K562 (cell line): ENCODE data around the gene GMEB1. TPM values are rescaled to one million over a fixed set of nuclear protein-coding genes. Genes with fewer than 3 reads are reported as not detected.

Experiments
- ARID1B ChIP-seq: fragments of 450-650 bp; IDR thresholded peaks from 2 replicates; pipeline ENCODE4 v1.6.1; 2016; ENCODE audit warnings: antibody characterized with exemption, mild to moderate bottlenecking, inconsistent platforms
- CHD1 ChIP-seq: fragments of 200-600 bp; sonication (generic); IDR thresholded peaks from one replicate; pipeline ENCODE4 v1.6.1; 2012; ENCODE audit warnings: mild to moderate bottlenecking, moderate library complexity, low read length, inconsistent platforms
- CHD2 ChIP-seq: IDR thresholded peaks from 2 replicates; pipeline ENCODE4 v1.6.1; 2011; ENCODE audit warnings: low read depth, low read length
- ELF1 ChIP-seq: fragments of 200-800 bp; sonication (Bioruptor generic); IDR thresholded peaks from 2 replicates; pipeline ENCODE4 v1.6.1; 2016; ENCODE audit warnings: missing genetic modification characterization, missing compliant biosample characterization
- ESRRA ChIP-seq: fragments of 450-650 bp; IDR thresholded peaks from 2 replicates; pipeline ENCODE4 v1.6.1; 2014; ENCODE audit warnings: low read depth, mild to moderate bottlenecking, moderate library complexity, borderline replicate concordance
- GABPA ChIP-seq: fragments of 200-800 bp; sonication (Bioruptor generic); conservative IDR thresholded peaks from 2 replicates; pipeline ENCODE4 v1.6.1; 2016; ENCODE audit warnings: low read depth, missing genetic modification characterization, missing compliant biosample characterization
- HDAC8 ChIP-seq: fragments of 450-650 bp; IDR thresholded peaks from 2 replicates; pipeline ENCODE4 v1.6.1; 2016; ENCODE audit warnings: mild to moderate bottlenecking, missing genetic modification characterization, moderate library complexity, missing compliant biosample characterization
- HMG20B ChIP-seq: fragments of 250-450 bp; sonication (Bioruptor Pico); IDR thresholded peaks from 2 replicates; pipeline ENCODE4 v1.5.0; 2021; ENCODE audit warnings: mild to moderate bottlenecking
- LCOR ChIP-seq: sonication (generic); formaldehyde crosslinking; IDR thresholded peaks from 2 replicates; pipeline ENCODE4 v1.8.0; 2022; ENCODE audit warnings: mild to moderate bottlenecking, missing genetic modification reagents
- MIER1 ChIP-seq: fragments of 450-650 bp; IDR thresholded peaks from 2 replicates; pipeline ENCODE4 v1.6.1; 2016; ENCODE audit warnings: antibody characterized with exemption, mild to moderate bottlenecking, low read depth
- NELFE ChIP-seq: IDR thresholded peaks from 2 replicates; pipeline ENCODE4 v1.6.1; 2011; ENCODE audit warnings: mild to moderate bottlenecking; ENCODE audit not compliant: insufficient read depth, insufficient read length
- PHF20 ChIP-seq: fragments of 450-650 bp; IDR thresholded peaks from 2 replicates; pipeline ENCODE4 v1.6.1; 2018; ENCODE audit not compliant: partially characterized antibody
- SLC30A9 ChIP-seq: fragments of 250-450 bp; sonication (Bioruptor Pico); IDR thresholded peaks from 2 replicates; pipeline ENCODE4 v1.8.0; 2022; ENCODE audit warnings: mild to moderate bottlenecking, moderate library complexity
- YBX1 ChIP-seq: fragments of 450-650 bp; IDR thresholded peaks from 2 replicates; pipeline ENCODE4 v1.7.1; 2016; ENCODE audit warnings: mild to moderate bottlenecking
- ZKSCAN3 ChIP-seq: fragments of 250-450 bp; sonication (Bioruptor Pico); IDR thresholded peaks from 2 replicates; pipeline ENCODE4 v1.4.0; 2020
- ZNF165 ChIP-seq: fragments of 250-450 bp; sonication (Bioruptor Pico); IDR thresholded peaks from 2 replicates; pipeline ENCODE4 v1.4.0; 2020; ENCODE audit warnings: borderline replicate concordance
- ZNF197 ChIP-seq: fragments of 200-800 bp; sonication (Bioruptor generic); IDR thresholded peaks from 2 replicates; pipeline ENCODE4 v1.6.1; 2016; ENCODE audit warnings: low read depth, missing genetic modification characterization, missing compliant biosample characterization
- ZZZ3 ChIP-seq: fragments of 450-650 bp; IDR thresholded peaks from 2 replicates; pipeline ENCODE4 v1.6.1; 2016; ENCODE audit warnings: antibody characterized with exemption, mild to moderate bottlenecking, moderate library complexity
- polyA plus RNA-seq, 8 experiments: library from polyadenylated mRNA; depleted of rRNA in 4 of 8; stranded (reverse) in 5 of 8; unstranded in 3 of 8; fragments of >200 nt; fragmentation: Nextera tagmentation in 2 of 8; fragmentation: Illumina TruSeq in 1 of 8; extraction: Ambion mirVana in 2 of 8; extraction: Trizol in 1 of 8; gene quantifications; 2 replicates each; pipeline versions ENCODE4 v1.2.1 to v1.2.3, GENCODE V29; 2011 to 2014; ENCODE audit warnings: inconsistent platforms in 1 of 8, missing spikeins in 1 of 8
- total RNA-seq, 7 experiments: library from RNA; depleted of rRNA in 6 of 7; stranded (reverse); fragments of >200 nt in 6 of 7; fragmentation: Illumina TruSeq in 2 of 7; extraction: Trizol in 2 of 7; gene quantifications; 2 replicates each; pipeline versions ENCODE4 v1.2.1 to v1.2.3, GENCODE V29; 2011 to 2021; ENCODE audit warnings: low replicate concordance in 1 of 7
- TF ChIP-seq, protein P1 (sequence below): sonication (generic); formaldehyde crosslinking; IDR thresholded peaks from 2 replicates; pipeline ENCODE4 v1.4.0; 2020; ENCODE audit warnings: mild to moderate bottlenecking, missing genetic modification reagents
- TF ChIP-seq, protein P2 (sequence below): sonication (generic); formaldehyde crosslinking; IDR thresholded peaks from 2 replicates; pipeline ENCODE4 v1.8.0; 2022; ENCODE audit warnings: mild to moderate bottlenecking, missing genetic modification reagents
- TF ChIP-seq, protein P3 (sequence below), 2 experiments: IDR thresholded peaks; 2 replicates each; pipeline ENCODE4 v1.6.1; 2012; ENCODE audit warnings: improper control_type of control experiment in 2 of 2, low read depth in 2 of 2, low read length in 2 of 2, borderline replicate concordance in 1 of 2
- TF ChIP-seq, protein P4 (sequence below): fragments of 250-450 bp; sonication (Bioruptor Pico); IDR thresholded peaks from 2 replicates; pipeline ENCODE4 v1.4.0; 2020; ENCODE audit warnings: mild to moderate bottlenecking

Gene GMEB1
- total and polyA plus RNA-seq, 9 of the 15 experiments (the other 6 are each of a cell fraction or from before 2014, with no cell fraction given) = 6.6 to 17.5 (median 8.5) TPM

DNA sequence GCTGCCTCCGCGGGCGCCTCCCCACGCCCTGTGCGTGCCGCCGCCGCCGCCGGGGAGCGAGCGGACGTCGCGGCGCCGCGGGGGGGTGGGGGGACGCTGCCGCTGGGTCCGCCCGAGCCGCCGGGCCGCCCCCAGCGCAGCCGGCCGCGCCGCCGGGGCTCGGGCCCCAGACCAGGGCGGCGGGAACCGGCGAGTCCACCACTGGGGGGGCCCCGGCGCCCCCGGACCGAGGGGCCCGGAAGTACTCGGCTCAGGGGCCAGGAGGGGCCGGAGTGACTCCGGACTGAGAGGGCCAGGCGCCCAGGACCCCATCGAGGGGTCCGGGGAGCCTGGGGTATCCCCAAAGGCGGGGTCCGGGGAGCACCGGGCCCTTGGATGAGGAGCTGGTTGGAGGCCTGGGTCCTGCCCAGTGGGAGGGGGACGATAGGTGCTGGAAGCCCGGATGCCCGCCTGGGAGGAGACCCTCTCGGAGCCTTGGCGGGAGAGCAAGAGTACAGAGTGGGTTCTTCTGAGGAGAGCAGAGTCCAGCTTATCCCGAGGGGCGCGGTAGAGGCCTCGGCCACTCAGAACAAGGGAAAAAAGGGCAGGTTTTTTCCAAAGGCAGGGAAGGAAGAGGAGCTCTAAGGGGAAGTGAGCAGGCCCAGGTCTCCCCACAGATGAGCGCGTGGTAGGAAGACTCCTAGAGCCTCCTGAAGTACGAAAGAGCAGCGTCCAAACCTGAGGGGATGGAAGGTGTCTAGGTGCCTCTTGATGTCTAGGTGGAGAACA is 556 bp downstream of the GMEB1 start (continued):
- TF ChIP-seq, protein P1, sequence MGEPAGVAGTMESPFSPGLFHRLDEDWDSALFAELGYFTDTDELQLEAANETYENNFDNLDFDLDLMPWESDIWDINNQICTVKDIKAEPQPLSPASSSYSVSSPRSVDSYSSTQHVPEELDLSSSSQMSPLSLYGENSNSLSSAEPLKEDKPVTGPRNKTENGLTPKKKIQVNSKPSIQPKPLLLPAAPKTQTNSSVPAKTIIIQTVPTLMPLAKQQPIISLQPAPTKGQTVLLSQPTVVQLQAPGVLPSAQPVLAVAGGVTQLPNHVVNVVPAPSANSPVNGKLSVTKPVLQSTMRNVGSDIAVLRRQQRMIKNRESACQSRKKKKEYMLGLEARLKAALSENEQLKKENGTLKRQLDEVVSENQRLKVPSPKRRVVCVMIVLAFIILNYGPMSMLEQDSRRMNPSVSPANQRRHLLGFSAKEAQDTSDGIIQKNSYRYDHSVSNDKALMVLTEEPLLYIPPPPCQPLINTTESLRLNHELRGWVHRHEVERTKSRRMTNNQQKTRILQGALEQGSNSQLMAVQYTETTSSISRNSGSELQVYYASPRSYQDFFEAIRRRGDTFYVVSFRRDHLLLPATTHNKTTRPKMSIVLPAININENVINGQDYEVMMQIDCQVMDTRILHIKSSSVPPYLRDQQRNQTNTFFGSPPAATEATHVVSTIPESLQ = no peak
- TF ChIP-seq, protein P2, sequence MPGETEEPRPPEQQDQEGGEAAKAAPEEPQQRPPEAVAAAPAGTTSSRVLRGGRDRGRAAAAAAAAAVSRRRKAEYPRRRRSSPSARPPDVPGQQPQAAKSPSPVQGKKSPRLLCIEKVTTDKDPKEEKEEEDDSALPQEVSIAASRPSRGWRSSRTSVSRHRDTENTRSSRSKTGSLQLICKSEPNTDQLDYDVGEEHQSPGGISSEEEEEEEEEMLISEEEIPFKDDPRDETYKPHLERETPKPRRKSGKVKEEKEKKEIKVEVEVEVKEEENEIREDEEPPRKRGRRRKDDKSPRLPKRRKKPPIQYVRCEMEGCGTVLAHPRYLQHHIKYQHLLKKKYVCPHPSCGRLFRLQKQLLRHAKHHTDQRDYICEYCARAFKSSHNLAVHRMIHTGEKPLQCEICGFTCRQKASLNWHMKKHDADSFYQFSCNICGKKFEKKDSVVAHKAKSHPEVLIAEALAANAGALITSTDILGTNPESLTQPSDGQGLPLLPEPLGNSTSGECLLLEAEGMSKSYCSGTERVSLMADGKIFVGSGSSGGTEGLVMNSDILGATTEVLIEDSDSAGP (CRISPR knock-in tag) = no peak
- TF ChIP-seq ZNF165 (CRISPR knock-in tag) = no peak
- TF ChIP-seq HMG20B (CRISPR knock-in tag) = no peak; the same call in 1 of the 2 replicates
- TF ChIP-seq ELF1 (tag) = no peak
- TF ChIP-seq ESRRA = no peak
- TF ChIP-seq ARID1B = no peak
- no peak for TF ChIP-seq SLC30A9 (CRISPR knock-in tag)
- TF ChIP-seq CHD2 = no peak
- TF ChIP-seq PHF20 = no peak
- TF ChIP-seq MIER1 = no peak
- TF ChIP-seq, protein P3, sequence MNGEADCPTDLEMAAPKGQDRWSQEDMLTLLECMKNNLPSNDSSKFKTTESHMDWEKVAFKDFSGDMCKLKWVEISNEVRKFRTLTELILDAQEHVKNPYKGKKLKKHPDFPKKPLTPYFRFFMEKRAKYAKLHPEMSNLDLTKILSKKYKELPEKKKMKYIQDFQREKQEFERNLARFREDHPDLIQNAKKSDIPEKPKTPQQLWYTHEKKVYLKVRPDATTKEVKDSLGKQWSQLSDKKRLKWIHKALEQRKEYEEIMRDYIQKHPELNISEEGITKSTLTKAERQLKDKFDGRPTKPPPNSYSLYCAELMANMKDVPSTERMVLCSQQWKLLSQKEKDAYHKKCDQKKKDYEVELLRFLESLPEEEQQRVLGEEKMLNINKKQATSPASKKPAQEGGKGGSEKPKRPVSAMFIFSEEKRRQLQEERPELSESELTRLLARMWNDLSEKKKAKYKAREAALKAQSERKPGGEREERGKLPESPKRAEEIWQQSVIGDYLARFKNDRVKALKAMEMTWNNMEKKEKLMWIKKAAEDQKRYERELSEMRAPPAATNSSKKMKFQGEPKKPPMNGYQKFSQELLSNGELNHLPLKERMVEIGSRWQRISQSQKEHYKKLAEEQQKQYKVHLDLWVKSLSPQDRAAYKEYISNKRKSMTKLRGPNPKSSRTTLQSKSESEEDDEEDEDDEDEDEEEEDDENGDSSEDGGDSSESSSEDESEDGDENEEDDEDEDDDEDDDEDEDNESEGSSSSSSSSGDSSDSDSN (IDR thresholded peaks at IDR 0.05; ENCODE audit: borderline replicate concordance in 1 of 2, low read depth in 2 of 2, low read length in 2 of 2) = 0 out of 4 replicates have a peak, but pooled peaks of 1 of the 2 experiments have one; percentile 10
- TF ChIP-seq NELFE = no peak
- TF ChIP-seq ZNF197 (CRISPR knock-in tag) = no peak
- no peak for TF ChIP-seq ZZZ3
- peak; percentile 33; the same call in 1 of the 2 replicates for TF ChIP-seq GABPA
- TF ChIP-seq CHD1 = peak; percentile 64
- TF ChIP-seq, protein P4, sequence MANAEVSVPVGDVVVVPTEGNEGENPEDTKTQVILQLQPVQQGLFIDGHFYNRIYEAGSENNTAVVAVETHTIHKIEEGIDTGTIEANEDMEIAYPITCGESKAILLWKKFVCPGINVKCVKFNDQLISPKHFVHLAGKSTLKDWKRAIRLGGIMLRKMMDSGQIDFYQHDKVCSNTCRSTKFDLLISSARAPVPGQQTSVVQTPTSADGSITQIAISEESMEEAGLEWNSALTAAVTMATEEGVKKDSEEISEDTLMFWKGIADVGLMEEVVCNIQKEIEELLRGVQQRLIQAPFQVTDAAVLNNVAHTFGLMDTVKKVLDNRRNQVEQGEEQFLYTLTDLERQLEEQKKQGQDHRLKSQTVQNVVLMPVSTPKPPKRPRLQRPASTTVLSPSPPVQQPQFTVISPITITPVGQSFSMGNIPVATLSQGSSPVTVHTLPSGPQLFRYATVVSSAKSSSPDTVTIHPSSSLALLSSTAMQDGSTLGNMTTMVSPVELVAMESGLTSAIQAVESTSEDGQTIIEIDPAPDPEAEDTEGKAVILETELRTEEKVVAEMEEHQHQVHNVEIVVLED = peak; percentile 95
- no peak for TF ChIP-seq HDAC8
- no peak for TF ChIP-seq YBX1
- no peak for TF ChIP-seq ZKSCAN3 (CRISPR knock-in tag)
- peak; percentile 33; the same call in 1 of the 2 replicates for TF ChIP-seq LCOR (CRISPR knock-in tag)
